GM19099 (cell line): ENCODE measurements around the gene NINL.

Experiments used
- POLR2A ChIP-seq: IDR thresholded peaks from 3 replicates; pipeline ENCODE4 v1.6.1; 2011; ENCODE audit warnings: low read depth; ENCODE audit not compliant: insufficient read length; ENCODE audit errors: extremely low read depth

Gene NINL

DNA sequence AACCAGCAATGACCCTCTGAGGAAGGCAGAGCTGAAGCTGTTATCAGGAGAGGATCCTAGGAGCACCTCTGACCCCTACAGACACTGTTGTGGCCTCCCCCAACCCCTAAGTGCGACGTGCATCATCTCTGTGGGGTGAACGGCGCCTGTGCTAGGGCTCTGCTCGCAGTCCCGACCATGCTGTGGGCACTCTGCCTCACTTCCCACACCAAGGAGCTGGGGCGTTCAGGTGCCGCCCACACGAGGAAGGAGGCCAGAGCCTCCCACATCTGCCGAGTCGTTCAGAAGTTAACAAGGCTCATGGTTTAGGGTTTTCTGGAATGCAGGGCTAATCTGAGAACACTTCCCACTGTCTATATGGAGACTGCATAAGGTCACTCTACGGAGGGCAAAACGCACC, 115.8 kb downstream of the NINL start:
- no peak for TF ChIP-seq POLR2A

DNA sequence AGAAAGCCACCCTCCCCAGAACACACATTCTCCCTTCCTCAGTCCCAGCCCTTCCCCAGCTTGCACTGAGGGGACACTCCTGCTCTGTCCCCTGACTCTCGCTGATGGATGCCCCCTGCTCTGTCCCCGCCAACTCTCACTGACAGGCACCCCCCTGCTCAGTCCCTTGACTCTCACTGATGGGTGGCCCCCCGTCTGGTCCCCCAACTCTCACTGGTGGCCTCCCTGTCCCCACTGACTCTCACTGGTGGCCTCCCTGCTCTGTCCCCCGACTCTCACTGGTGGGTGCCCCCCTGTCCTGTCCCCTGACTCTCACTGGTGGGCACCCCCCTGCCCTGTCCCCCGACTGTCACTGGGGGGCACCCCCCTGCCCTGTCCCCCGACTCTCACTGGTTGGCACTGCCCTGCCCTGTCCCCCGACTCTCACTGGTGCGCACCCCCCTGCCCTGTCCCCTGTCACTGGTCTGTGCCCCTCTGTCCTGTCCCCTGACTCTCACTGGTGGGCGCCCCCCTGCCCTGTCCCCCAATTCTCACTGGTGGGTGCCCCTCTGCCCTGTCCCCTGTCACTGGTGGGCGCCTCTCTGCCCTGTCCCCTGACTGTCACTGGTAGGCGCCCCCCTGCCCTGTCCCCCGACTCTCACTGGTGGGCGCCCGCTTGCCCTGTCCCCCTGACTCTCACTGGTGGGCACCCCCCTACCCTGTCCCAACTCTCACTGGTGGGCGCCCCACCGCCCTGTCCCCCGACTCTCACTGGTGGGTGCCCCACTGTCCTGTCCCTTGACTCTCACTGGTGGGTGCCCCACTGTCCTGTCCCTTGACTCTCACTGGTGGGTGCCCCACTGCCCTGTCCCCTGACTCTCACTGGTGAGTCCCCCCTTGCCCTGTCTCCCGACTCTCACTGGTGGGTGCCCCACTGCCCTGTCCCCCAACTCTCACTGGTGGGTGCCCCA, 116.9 kb downstream of the NINL start:
- no peak for TF ChIP-seq POLR2A

DNA sequence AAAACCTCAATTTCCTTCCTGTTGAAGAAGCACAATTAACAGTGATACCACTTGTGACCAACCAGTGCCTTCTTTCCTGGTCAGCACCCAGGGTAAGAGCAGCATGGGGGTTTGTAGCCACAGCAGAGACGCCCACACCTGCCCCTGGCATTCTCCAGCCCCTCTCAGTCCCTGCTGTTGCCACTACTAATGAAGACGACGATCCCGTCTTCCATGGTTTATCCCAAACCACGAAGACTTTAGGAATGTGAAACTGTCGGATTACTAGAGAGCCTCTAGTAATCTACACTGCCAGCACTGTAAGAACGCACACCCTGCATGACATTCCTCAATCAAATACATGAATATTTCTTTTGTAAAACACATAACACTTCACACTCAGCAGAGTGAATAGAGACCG, 117.9 kb downstream of the NINL start:
- TF ChIP-seq POLR2A = no peak

DNA sequence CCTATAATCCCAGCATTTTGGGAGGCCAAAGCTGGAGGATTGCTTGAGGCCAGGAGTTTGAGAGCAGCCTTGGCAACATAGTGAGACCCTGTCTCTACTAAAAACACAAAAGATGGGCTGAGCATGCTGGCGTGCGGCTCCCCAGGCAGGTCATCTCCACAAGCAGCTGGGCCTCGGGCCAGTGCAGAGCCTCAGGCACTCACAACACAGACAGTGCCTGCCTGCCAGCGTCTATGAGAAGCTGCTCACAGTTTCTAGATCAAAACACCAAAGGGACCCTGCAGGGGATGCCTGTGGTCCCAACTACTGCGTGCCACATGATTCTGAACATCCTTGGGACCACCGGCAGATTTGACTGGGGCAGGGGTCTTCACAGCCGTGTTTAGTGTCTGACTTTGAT, 118.5 kb downstream of the NINL start:
- TF ChIP-seq POLR2A = no peak

DNA sequence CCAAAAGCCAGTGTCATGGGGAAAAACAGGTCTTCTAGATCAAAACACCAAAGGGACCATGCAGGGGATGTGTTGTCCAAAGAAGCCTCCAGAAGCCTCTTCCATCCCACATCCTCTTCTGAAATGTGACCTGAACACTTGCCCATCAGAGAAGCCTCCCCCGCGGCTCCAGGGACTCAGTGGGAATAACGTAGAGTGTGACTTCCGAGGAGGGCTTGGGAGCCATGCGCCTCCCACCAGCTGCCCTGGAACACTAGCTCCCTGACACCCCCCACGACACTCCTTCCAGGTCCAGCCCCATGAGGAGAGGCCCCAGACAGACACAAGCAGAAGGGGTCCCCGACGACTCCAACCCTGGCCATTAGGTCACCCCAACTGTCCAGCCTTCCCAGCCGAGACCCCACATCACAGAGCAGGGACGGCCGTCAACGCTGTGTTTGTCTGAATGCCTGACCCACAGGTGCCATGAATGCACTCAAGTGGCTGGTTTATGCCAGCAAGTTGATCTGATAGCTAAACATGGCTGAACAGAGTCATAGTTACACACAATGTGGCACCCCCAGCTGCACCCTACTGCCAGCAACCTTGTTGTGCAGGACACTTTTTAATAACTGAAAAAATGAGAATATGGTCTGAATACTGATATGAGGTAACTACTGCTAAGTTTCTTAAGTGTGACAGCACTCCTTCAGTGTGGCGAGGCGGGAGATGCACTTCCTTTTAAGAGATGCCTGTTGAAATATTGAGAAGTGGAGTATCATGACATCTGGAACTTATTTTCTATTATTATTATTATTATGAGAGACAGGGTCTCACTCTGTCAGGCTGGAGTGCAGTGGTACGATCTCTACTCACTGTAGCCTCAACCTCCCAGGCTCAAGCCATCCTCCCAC, 119.8 kb downstream of the NINL start:
- no peak for TF ChIP-seq POLR2A

DNA sequence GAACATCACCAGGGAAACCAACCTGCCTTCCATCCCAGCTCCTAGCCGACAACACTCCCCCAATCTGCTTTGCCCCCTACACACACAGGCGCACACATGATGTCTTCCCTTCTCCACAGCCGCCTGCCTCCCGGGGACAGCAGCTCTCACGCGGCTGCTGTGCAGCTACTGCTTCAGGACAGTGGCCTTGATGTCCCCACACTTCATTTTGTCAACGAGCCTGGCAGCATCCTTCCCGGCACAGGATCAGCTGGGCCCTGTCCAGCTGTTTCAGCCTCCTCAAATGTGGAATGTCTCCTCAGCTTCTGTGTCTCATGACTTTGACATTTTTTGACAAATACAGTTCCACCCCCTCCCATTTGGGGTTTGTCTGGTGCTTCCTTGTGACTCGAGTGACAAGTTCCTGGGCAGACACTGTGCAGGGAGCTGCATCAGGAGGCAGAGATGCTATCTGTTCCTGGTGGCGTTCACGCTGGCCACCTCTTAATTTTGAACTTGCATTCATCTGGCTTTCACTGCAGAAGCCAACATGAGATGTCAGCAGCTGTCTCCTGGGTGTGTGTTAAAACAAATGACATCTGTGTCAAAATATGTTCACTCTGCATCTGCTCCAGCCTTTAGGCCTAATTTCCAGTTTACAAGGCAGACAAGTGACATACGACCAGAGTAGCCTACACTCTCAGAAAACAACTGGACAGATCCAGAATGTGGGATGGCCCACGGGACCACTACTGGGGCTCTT, 120.7 kb downstream of the NINL start:
- no peak for TF ChIP-seq POLR2A

DNA sequence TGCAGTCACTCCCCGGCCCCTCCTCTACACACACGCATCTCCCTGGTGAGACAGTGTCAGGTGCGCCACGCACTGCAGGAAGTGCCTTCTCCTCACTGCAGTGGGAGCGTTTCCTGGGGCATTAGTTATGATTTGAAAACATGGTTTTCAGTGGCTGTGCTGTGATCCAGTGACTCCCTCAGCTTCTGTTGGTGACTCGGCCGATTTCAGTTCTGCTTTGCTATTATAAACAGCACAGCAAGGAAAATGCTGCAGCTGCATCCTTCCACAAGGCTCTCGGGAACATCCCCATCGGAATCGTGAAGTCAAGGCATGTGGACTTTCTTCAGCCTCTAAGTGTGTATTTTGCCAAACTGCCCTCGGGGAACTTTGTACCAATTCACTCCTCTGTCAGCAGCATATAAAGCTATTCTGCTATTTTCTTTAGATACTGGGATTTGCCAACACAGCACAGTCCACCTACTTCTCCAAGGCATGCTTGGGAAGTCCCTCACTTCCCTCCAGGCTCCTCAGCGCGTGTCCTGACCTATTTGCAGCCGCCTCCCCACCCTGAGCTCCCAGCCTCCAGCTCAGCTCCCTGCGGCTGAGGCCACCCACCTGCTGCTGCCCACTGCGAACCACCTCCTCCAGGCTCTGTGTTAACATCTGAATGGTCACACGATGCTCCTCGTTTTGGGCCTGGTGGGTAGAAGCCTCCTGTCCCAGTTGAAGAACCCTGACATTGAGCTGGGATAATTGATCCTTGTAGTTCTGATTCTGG, 123.4 kb downstream of the NINL start:
- TF ChIP-seq POLR2A = no peak

DNA sequence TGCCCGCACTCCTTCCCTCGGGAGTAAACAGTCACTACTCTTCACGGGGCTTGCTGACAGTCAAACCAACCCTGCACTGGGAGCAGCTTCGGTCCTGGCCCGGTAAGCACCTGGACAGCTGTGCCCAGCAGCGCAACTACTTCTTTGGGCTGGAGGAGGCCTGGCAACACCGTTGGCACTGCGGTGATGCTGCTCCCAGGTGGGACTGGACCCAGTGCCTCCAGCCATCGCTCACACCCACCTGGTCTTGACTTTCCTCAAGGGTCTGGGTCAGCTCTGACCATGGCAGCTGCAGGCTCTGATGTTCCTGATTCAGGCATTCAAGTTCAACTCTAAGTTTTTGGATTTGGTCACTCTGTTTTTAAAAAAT, 124.1 kb downstream of the NINL start:
- no peak for TF ChIP-seq POLR2A

DNA sequence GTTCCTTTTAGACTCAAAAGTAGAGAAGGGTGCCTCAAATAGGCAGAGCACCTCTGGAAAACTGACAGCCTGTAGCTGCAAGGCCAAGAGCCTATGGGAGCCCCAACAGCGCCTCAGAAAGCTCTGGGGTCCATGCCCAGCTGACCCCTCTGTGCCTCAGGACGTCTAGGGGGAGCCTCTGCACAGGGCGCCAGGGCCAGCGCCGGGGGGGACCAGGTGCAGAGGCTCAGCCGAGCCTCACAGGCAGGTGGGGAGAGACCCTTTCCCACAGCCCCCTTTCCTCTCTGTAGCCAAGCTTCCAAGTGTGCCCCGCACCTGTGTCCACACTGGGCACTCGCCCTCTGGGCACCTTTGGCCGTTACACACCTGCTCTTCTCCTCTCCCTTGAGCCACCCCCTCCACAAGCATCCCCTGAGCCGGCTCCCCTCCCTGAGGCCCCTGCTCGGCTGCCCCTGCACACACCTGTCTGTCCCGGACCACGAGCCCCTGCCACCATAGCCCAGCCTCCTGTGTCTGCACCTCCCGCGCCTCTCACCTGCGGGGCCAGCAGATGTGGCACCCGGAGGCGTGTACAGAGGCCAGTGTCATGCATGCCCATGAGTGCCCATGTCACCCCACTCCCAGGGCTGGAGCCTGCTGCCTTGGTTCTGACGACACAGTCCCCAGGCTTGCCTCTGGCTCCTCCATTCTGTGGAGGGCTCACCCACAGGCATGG, 124.6 kb downstream of the NINL start:
- no peak for TF ChIP-seq POLR2A

DNA sequence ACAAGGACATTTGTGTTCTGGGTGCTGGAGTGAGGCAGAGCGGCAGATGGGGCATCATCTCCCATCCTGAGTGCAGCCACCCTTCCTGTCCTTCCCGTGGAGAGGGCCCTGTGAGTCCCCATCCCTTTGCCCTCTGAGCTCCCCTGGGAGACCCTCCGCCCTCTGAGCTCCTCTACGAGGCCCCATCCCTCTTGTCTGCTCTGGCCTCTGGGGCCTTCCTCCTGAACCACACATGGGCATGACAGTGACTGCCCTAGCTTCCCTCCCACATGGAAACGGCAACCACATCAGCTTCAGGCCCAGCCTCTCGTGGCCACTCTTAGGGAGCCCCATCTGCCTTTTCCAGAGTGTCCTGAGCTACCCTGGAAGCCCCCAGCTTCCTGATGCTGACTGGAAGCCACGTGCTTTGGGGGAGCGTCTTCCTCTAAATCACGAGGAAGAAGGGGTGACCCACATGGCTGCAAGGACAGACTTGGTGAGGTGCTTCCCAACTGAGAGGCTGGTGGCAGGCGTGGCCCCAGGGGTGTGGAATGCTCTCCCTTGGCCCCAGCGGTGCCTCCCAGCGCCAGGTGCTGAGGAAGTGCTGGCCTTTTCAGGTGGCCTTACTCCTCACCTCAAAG, 125.3 kb downstream of the NINL start:
- no peak for TF ChIP-seq POLR2A

DNA sequence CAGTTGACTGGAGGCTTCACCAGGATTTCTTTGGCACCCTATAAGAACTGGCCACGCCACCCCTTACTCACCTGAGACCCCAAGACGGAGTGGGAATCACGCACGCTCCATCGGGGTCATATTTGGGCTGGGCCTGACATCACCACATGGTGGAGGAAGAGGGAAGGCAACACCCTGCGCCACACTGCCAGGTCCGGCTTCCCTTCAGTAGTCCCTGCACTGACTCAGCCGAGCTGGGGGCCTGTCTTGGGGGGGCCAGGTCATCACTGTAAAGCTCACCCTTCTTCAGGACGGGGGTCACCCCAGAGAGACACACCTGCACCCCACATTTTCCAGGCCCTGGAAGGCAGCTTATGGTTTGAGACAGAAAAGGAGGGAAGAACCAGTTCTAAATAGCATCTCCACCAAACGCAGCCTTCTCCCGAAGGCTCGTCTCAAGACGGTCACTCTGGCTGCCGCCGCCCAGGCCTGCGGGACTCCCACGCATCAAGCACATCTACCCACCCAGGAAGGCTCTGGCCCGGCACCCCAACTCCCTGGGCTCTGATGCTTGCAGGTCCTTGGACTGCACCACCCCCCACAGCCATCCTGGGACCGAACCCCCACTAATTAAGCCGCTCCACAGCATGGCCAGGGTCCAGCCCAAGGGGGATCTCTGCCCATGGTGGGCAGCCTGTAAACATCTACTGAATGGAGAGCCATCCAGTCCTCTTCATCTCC, 126.1 kb downstream of the NINL start:
- TF ChIP-seq POLR2A = no peak

DNA sequence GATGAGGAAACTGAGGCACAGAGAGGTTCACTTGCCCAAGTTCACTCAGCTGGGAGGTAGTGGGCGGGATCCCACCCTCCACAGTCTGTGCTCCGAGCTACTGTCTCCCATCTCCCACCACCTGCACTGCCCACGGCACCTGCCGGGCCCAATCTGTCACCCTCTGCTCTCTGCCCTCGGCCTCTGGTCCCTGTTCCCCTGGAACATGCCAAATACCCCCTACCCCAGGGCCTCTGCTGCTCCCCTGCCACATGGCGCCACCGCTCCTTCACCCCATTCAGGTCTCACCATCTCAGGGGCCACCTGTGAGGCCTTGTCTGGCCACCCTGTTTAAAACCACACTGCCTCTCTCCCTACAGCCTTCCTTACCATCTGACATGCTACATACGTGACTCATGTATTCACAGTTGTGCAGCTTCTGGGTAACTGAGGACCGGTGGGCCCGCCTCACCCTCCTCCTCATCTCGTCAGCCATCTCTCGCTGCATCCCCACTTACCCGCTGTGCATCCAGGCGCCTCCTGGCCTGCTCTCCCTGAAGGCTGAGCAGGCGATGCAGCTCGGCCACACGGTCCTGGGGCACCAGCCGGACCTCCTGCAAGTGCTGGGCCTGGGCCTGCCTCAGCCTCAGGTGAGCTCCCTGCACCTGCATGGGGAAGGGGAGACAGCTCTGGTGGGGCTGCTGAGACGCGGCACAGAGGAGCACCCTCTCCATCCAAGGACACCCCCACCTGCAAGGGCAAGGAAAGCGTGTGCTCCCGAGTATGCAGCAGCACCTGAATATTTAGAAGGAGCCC, 127.2 kb downstream of the NINL start:
- TF ChIP-seq POLR2A = no peak

DNA sequence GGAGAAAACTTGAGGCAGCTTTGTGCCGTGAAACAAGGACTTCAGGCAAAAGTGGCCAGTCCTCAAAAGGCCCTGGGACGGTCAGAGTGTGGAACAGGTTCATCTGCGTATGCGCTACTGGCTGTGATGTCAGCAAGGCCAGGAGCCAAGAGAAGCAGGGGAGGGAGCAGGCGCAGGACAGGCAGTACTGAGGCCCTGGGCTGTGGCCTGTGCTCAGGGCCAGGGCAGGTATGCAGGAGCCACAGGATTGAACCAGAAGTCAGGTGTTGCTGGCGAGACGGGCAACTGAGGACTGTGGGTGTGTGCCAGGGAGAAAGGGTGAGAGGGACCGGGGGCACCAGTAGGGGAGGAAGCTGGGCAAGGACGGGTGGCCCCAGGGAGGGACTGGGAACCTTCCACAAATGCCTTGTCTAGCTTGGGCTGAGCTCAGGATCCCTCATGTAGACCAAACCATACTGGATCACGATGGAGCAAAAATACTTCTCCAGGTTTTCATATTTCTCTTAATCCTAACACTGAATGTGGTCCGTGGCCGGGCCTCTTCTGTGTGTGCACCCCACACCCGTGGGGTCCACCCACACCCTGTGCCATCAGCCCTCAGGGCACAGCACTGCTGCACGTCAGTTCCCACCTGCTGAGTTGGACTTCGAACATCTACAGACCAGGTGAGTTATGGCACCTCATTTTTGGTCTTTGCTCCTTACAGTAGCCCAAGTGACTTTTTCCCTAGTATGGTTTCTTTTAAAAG, 131.0 kb downstream of the NINL start:
- no peak for TF ChIP-seq POLR2A
